CD4-positive, alpha-beta T cell treated with Interleukin-4 for 1 hour (primary cell): ENCODE data around the gene ABHD11.

Experiments
- DNase-seq, 2 donors: peaks; one replicate each; pipeline ENCODE4 v3.0.0-alpha.2; 2020 to 2022

ABHD11 gene

GRCh38 chr7:73700581-73701134, 37.9 kb downstream of the ABHD11 start:
- DNase-seq: no peak

DNA sequence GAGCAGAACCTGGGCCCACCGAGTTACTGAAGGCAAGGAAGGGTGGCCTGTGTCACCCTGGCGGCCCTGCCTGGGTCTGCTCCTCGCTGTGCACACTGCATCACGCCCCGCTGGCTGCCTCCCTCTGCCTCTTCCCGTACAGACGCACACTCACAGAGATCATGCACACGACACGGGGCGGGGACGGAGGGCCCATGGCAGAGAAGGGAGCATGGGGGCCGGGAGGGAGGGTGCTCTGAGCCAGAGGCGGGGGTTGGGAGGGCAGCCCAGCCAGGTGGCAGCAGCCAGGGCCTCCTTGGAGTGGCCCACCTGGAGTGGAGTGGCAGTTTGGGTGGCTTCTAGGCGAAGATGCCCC, 38.6 kb downstream of the ABHD11 start:
- DNase-seq: no peak

DNA sequence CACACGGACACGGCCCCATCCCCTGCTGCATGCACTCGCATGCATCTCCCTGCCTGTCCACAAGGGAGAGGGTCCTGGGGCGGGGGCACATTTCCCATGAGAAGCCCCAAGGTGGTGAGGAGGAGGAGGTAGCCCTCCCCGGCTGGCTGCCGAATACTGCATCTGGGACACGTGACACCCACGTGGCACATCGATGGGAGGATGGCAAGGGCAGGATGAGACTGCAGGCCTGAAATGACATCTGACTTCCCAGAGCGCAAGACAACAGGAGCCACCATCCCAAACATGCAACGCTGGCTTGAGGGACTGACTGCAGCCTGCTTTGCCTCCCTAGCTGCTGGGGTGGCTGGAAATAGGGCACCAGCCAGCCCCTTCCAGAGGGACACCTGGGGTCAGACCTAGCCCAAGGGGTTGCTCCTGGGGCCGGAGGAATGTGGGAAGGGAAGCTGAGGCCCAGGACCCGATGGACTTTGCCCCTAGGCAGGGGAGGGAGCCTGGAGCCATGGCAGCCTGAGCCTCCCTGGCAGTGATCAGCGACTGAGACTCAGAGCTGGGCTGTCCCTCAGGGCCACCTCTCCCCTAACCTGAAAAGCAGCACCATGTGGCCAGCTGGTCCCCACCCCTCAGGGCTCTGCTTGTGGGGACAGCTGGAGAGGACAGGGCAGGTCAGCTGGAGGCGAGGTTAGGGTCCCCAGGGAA, 39.1 kb downstream of the ABHD11 start:
- DNase-seq: no peak

GRCh38 chr7:73698410-73698809, 40.2 kb downstream of the ABHD11 start:
- no peak for DNase-seq

GRCh38 chr7:73696372-73696771, 42.2 kb downstream of the ABHD11 start:
- DNase-seq: no peak

GRCh38 chr7:73690646-73691045, 48.0 kb downstream of the ABHD11 start:
- DNase-seq: no peak

DNA sequence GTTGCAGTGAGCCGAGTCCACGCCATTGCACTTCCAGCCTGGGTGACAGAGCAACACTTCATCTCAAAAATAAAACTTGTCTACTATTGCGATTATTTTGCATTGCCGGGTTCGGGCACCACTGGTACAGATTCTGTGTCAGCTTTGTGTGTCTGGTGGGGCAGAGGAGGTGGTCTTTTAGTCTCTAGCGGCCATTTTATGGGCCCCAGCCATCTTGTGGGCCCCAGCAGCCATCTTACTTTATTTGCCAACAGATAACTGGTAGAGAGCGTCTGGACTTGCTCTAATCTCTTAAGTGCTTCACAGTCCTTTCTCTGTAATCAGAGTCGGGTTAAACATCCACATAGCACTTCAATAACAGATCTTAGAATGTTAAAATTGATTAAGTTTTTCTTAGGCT, 50.3 kb downstream of the ABHD11 start:
- no peak for DNase-seq
